Measurements from ENCODE around the gene BGN.
A peak's percentile ranks its signal among the peaks of the same experiment; 100 is the strongest.

BGN gene

GRCh38 chrX:153507484-153508178, 12.9 kb downstream of the BGN start:
- peak; percentile 85 for DNase-seq

DNA sequence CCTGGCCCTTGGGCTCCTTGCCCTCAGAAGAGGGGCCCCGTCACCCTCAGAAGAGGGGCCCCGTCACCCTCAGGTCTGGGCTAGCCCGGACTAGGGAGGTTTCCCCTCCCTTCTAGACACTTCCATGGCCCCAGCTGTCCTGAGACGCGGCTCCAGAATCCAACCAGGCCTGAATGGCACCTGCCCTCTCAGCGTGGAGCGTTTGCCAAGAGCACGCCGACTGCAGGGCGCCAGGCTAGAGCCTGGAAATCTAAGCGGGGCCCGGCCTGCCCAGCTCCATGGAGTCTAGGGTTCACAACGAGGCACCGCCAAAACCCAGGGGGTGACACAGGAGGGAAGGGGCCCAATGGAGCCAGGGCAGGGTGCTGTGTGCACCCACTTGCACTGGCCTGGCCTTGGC, 14.8 kb downstream of the BGN start:
- DNase-seq = no peak

DNA sequence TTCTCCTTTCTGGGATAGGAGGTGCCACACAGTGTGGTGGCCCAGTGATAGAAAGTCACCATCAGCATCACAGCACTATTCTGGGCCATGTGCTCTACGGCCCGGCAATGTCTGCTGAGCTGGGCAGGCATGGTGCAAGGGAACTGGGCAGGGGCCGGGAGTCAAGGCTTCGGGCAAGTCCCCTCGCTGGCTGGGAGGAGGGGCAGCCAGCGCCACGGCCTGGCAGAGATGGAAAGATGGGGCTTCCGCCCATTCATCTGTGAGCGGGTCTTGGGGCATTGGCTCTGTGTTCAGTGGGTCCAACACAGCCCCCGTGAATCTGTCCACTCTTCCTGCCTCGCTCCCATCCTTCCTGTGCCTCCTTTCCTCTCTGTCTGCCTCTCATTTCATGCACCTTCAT, 15.6 kb downstream of the BGN start:
- no peak for DNase-seq

GRCh38 chrX:153511784-153512500, 17.2 kb downstream of the BGN start:
- DNase-seq = no peak

DNA sequence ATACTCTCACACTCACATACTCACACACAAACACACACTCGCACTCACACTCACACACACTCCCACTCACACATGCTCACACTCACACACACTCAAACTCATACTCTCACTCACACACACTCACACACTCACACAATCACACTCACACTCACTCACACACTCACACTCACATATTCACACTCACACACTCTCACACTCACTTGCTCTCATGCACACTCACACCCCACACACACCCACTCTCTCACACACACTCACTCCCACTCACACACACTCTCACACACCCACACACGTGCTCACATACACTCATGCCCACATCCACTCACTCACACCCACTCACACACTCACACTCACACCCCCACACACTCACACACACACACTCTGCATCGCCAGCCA, 17.7 kb downstream of the BGN start:
- no peak for DNase-seq

- no peak for DNase-seq
Measured at GRCh38 chrX:153513265-153513664, 18.5 kb downstream of the BGN start.

DNA sequence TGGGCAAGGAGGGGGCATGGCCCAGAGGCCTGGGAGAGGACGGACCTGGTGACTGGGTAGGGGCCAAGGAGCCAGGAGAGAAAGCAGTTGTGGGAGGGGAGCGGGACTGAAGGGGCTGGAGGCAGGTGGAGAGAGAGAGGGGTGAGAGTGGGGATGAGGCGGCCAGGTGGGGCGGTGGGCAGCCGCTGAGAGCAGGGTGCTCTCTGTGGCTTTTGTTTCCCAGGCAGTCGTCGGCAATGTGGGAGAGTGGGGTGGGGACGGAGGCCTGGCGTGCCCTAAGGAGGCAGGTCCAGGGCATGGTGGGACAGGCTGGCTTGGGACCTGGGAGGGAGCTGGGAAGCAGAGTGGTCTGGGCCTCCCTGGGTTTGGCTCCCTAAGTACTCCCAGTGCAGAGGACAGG, 19.5 kb downstream of the BGN start:
- no peak for DNase-seq

- DNase-seq = no peak
Measured at GRCh38 chrX:153515435-153515834, 20.7 kb downstream of the BGN start.

DNA sequence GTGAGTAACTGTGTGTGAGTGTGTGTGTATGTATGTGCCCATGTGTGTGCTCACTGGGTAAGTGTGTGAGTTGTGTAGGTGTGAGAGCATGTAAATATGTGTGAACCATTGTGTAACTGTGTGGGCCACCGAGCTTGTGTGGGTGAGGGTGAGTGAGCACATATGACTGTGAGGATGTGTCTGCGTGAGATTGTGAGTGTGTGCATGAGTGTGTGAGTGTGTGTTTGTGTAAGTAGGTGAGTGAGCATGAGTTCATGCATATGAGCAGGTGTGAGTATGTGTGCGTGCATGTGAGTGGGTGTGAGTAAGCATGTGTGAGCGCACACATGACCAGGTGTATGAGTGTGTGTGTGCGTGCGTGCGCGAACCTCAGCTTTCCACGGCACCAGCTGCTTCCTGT, 21.3 kb downstream of the BGN start:
- no peak for DNase-seq

GRCh38 chrX:153517423-153517822, 22.6 kb downstream of the BGN start, which contains the start of gene ATP2B3:
Gene ATP2B3 (plus strand): TSS chrX:153517642. CDS start chrX:153536248, 18,606 bp downstream.
- DNase-seq = no peak

DNA sequence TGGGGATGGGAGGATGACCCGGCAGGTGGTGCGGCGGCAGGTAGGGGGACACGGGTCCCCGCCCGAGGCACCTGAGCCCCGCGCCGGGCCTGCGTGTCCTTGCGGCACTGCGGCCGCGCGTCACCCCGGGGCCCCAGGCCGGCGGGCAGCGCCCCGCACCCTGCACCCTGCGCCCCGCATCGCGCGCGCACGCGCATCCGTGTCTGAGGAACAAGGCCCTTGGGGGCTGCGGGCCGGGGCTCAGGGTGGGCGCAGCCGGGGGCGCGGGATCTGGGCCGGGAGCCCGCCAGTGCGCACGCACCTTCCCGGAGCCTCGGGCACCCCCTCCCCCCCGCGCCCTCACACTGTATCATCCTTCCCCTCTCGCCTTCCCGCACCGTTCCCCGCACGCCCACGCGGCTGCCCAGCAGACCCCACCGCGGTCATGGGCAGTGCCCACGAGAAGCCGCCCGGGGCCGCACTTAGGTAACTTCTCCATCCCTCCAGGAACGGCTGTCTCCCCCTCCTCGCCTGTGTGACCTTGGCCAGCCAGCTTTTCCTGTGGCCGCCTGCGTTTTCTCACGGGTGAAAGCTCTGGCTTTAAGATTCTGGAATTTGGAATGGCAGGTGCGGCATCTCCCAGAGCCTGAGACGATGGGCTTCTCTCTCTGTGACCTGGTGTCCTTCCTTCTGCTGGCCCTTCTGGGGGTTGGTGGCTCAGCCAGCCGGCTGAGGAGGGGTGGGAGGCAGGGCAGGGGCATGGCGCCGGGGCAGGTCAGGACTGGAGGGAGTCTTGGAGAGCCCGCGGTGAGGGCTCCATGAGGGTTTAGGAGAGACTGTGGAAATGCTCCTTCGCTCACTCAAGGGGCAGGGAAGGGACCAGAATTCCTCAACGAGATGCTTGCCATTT, 23.4 kb downstream of the BGN start:
- DNase-seq = no peak

DNA sequence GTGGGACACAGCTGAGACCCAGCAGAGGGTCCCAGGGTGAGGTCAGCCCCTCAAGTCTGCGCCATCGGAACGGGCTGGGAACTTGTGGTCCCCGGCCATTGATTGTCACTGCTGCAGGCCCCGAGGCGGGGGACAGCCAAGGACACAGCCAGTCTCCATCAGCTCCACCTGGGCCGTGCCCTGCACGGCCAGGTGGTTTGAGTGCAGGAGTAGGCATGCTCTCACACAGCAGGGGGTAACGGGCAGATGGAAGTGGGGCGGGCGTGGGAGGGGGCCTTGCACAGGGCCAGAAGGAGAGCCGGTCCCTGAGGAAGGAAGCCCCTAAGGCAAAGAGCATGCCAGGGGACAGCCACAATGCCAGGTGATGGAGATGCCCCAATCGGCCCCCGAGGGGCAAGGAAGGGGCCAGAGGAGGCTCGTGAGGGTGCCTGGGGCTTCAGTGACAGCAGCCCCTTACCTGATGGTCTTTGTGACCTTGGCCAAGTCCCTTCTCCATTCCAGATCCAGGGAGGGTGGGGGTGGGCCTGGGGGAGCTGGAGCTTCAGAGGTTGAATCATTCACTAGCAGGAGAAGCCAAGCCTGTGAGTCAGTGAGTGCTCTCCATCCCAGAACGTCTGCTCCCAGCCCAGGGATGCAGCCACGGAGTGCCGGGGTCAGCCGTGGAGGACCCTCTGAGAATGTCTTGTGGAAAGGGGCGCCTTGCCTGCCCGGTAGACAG, 24.9 kb downstream of the BGN start:
- no peak for DNase-seq

DNA sequence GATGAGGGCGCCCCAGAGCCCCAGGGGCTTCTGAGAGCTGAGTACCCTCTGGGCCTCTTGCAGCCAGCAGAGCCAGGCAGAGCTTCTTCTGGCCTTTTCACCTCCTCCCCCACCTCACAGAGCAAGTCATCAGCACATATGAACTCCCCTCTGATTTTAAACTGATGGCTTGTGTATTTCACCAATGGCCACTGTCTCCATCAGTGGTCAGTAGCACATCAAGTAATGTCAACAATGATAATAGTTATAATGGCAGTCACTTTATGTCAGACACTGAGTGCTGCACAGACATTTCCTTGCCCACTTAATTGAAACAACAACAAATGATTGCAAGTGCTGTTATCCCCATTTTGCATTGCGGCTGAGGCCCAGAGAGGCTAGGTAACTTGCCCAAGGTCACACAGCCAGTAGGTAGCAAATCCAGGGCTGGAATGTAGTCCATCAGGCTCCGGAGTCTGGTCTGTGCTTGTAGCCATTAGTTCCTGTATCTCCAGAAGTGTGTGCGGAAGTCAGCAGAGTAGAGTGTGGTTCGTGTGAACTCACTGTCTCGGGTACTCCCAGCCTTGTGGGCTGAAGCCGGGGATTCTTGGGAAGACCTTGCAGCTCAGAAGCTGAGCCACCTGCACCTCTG, 25.6 kb downstream of the BGN start:
- no peak for DNase-seq

GRCh38 chrX:153521034-153521433, 26.3 kb downstream of the BGN start:
- no peak for DNase-seq

DNA sequence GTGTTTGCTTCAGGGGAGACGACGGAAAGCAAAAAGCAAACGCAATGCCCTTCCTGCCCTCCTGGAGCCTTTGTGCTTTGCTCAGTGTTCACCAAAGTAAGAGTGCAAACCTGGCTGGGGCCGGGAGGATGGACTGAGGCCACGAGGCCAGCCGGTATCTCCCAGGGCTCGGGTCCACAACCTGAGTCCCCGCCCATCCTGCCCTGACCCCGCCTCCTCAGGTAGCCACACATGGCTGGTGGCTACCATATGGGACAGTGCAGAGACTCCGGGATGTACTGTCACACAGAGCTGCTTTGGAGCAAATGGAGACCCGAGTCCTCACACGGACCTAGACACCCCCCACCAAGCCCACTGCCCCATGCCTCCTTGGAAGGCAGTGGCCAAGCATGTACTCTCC, 27.5 kb downstream of the BGN start:
- DNase-seq = no peak

- DNase-seq = no peak
Measured at GRCh38 chrX:153523269-153523668, 28.5 kb downstream of the BGN start.

DNA sequence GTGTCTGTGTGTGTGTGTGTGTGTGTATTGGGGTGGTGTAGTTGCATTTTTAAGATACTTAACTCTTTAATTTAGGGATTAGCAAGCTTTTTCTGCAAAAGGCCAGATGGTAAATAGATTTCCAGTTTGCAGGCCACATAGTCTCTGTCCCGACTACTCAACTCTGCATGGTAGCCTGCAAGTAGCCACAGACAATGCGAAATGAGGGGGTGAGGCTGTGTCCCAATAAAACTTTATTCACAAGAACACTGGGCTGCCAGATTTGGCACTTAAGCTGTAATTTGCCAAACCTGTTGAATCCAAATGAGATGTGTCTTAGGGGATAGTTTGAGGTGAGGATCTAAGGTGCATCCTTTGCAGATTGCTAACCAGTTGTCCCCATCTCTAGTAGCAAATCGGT, 29.5 kb downstream of the BGN start:
- DNase-seq = no peak

- no peak for DNase-seq
Measured at GRCh38 chrX:153525451-153525850, 30.7 kb downstream of the BGN start.

DNA sequence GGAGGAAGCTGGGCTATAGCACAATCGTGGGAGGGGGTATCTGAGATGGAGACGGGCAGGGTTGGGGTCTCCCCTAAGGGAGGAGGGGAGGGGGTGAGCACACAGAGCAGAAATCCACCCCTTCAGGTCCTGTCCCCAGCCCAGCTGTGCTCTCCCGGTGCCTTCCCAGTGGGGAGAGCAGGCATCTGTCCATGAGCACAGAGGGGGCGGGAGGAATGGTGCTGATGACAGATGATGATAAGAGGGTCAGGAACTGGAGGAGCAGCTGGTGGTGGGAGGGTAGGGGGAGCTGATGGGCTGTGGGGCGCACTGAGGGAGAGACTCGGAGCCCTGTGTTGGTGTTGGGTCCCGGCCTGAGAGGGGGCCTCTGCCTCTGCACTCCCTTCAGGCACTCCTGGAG, 31.3 kb downstream of the BGN start:
- DNase-seq = no peak

DNA sequence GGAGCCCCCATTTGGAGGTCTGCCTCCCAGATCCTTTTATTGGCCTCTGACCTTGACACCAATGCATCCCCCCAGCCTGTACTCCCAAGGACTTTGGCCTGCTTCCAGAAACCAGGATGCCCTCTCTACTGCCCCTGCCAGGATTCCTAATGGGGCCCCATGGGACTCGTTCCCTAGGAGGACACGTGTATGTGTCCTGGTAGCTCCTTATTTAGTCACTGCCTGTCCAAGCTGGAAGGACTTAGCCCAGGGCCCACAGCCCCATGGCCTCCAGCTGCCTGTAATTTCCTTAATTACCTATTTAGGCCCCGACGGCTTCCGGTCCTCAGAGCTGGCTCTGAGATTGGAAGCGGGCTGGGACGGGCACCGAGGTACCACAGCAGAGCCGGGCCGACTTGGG, 32.0 kb downstream of the BGN start:
- no peak for DNase-seq

DNA sequence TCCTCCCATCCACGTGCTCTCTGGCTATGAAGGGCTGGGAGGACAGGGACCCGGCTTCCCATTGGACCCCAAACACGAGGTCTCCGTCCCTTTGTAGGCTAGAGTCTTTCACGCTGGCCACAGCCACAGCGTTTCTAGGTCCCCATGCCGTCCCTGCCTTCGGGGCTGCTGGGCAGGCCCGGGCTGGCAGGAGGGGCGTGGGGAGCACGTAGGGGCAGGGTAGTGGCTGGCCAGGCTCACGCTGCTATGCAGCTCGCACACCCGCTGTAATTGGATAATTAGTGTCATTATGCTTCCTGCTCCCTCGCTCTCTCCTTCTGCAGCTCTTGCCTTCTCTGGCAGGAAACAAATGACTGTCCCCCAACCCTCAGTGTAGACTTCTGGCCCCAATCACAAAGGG, 32.4 kb downstream of the BGN start:
- DNase-seq = no peak

DNA sequence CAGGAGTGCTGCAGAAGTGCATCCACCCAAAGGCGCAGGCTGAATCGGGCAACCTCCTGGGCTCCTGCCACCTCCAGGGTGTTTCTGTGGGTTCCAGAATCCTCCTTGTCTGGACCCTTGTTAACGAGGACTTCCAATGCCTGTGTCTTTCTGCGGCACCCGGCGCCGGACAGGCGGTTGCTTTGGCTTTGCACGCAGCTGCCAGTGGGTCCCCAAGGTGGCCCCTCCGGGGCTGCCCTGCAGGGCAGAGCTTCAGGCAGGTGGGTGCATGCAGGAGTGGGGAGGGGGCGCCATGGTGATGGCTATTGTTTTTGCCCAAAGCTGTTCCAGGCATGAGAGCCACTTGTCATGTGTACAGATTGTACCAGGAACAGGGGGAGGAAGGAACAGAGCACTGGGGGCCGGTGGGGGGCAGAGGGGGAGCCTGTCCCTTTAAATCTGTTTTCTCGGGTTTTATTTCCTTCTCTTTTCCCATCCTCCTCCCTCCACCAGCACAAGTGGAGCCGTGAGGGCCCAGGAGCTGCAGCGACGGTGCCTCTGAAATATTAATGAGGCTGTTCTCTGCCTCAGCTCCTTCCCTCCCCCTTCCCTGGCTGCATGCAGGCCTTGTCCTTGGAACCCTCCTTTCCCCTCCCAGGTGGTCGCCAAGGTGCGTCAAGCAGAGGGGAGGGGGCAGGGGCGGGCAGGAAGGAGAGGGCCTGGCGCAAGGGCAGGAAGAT, 35.8 kb downstream of the BGN start:
- DNase-seq = no peak
